WTC11 (cell line): ENCODE data around the gene METTL15. TPM values are rescaled to one million over a fixed set of nuclear protein-coding genes. Genes with fewer than 3 reads are reported as not detected.
"Not testable (repeated sequence)": the region's sequence is repeated elsewhere in the genome, so short reads cannot be mapped to it uniquely, and the experiment has no call there.

Experiments used
- ATAC-seq: fragments of 200-7000 bp; cut with Tn5 transposase; 2 replicates; pipeline ENCODE4 v1.10.0; 2021; ENCODE audit warnings: mild to moderate bottlenecking, moderate library complexity
- CTCF ChIA-PET: fragments of 300-600 bp; sonication (Branson Sonifier 250); formaldehyde crosslinking; loops from one replicate; lab custom pipeline; 2021; ENCODE audit warnings: antibody characterized with exemption; lab: Charles Lee
- POLR2A ChIA-PET: fragments of 350-600 bp; sonication (Branson Sonifier 250); formaldehyde crosslinking; loops from one replicate; lab custom pipeline; 2021; ENCODE audit warnings: antibody characterized with exemption; lab: Charles Lee
- DNase-seq: peaks from one replicate; pipeline ENCODE4 v3.0.0; 2021; ENCODE audit warnings: low spot score
- H3K27ac Mint-ChIP-seq: 2 replicates; pipeline ENCODE4 v1.8.0; 2021; ENCODE audit warnings: mixed read lengths
- H3K27me3 Mint-ChIP-seq: 2 replicates; pipeline ENCODE4 v1.8.0; 2021; ENCODE audit warnings: low read depth, mild to moderate bottlenecking, moderate library complexity, mixed read lengths
- H3K36me3 Mint-ChIP-seq: 2 replicates; pipeline ENCODE4 v1.8.0; 2021; ENCODE audit warnings: mixed read lengths
- H3K4me1 Mint-ChIP-seq: 2 replicates; pipeline ENCODE4 v1.8.0; 2022; ENCODE audit warnings: mixed read lengths
- H3K4me3 Mint-ChIP-seq: 2 replicates; pipeline ENCODE4 v1.8.0; 2021; ENCODE audit warnings: mild to moderate bottlenecking, moderate library complexity, mixed read lengths
- H3K9me3 Mint-ChIP-seq: 2 replicates; pipeline ENCODE4 v1.8.0; 2021; ENCODE audit warnings: mixed read lengths
- CBFB ChIP-seq: sonication (generic); formaldehyde crosslinking; IDR thresholded peaks from 2 replicates; pipeline ENCODE4 v1.8.1; 2022; ENCODE audit warnings: mild to moderate bottlenecking, low read depth, missing genetic modification reagents
- FOXK1 ChIP-seq: sonication (generic); formaldehyde crosslinking; IDR thresholded peaks from 2 replicates; pipeline ENCODE4 v1.8.0; 2022; ENCODE audit warnings: mild to moderate bottlenecking, moderate library complexity, missing genetic modification reagents
- KAT7 ChIP-seq: sonication (generic); formaldehyde crosslinking; IDR thresholded peaks from 2 replicates; pipeline ENCODE4 v1.8.1; 2023; ENCODE audit warnings: missing genetic modification reagents, mild to moderate bottlenecking, borderline replicate concordance
- TEAD1 ChIP-seq: sonication (generic); formaldehyde crosslinking; IDR thresholded peaks from 2 replicates; pipeline ENCODE4 v1.8.0; 2022; ENCODE audit warnings: mild to moderate bottlenecking, missing genetic modification reagents
- ZBTB21 ChIP-seq: sonication (generic); formaldehyde crosslinking; IDR thresholded peaks from 2 replicates; pipeline ENCODE4 v1.8.1; 2023; ENCODE audit warnings: mild to moderate bottlenecking, missing genetic modification reagents, borderline replicate concordance
- ZNF121 ChIP-seq: sonication (generic); formaldehyde crosslinking; IDR thresholded peaks from 2 replicates; pipeline ENCODE4 v1.8.0; 2023; ENCODE audit warnings: missing genetic modification reagents
- ZNF281 ChIP-seq: sonication (generic); formaldehyde crosslinking; IDR thresholded peaks from 2 replicates; pipeline ENCODE4 v1.8.0; 2023; ENCODE audit warnings: mild to moderate bottlenecking, missing genetic modification reagents
- total RNA-seq: library from RNA; stranded (reverse); gene quantifications from 3 replicates; pipeline ENCODE4 v1.2.3, GENCODE V29; 2021

The METTL15 gene
- total RNA-seq, 1 experiment from 2014 or later: 13.2 TPM

GRCh38 chr11:28366549-28367346, 258.6 kb downstream of the METTL15 start (continued):
- TF ChIP-seq ZBTB21: no peak
- no peak for TF ChIP-seq TEAD1 (CRISPR knock-in tag)
- TF ChIP-seq KAT7: no peak
- TF ChIP-seq ZNF121: no peak
- TF ChIP-seq CBFB (CRISPR knock-in tag): no peak

GRCh38 chr11:28378095-28378494, 269.9 kb downstream of the METTL15 start:
- peak; percentile 68 for DNase-seq
- ATAC-seq, CTCF ChIA-PET, POLR2A ChIA-PET, H3K4me1 Mint-ChIP-seq, H3K27me3 Mint-ChIP-seq, H3K4me3 Mint-ChIP-seq: not testable (repeated sequence)
- TF ChIP-seq FOXK1 (CRISPR knock-in tag) (0 out of 2 replicates have a peak, but pooled peaks have one; percentile 37), ZNF281 (CRISPR knock-in tag) (0 out of 2 replicates have a peak, but pooled peaks have one; percentile 37)
- peaks cover 15% of the 10 kb centered on the region for H3K36me3 Mint-ChIP-seq
- H3K9me3 Mint-ChIP-seq: peaks cover 43% of the 10 kb centered on the region
- H3K27ac Mint-ChIP-seq: peak overlapping the region; percentile 57; the same call in 1 of the 2 replicates

Other genes with a start within 250 kb of the METTL15 start
- 16.6 to 20.6 TPM (median 18.6 TPM) in 3 replicates for gene KIF18A, start 232 bp upstream of the METTL15 start, total RNA-seq